Central memory CD8-positive, alpha-beta T cell (primary cell): ENCODE measurements around the gene CDKAL1.

Experiments
- ATAC-seq: fragments of 150-1000 bp; cut with Tn5 transposase; replicated peaks from 2 replicates; pipeline ENCODE4 v1.10.0; 2022; ENCODE audit warnings: mild to moderate bottlenecking, moderate FRiP score, moderate number of reproducible peaks; ENCODE audit not compliant: poor library complexity, severe bottlenecking; ENCODE audit errors: extremely low read depth
- DNase-seq, 2 donors: peaks; one replicate each; pipeline ENCODE4 v3.0.0; 2021; ENCODE audit warnings: low spot score in 2 of 2
- H3K27ac Mint-ChIP-seq: one replicate; pipeline ENCODE4 v1.8.0; 2022; ENCODE audit warnings: low read depth, mild to moderate bottlenecking, moderate library complexity, mixed read lengths
- H3K27me3 Mint-ChIP-seq: one replicate; pipeline ENCODE4 v1.8.0; 2022; ENCODE audit warnings: mixed read lengths
- H3K36me3 Mint-ChIP-seq: one replicate; pipeline ENCODE4 v1.8.0; 2022; ENCODE audit warnings: mild to moderate bottlenecking, moderate library complexity, mixed read lengths; ENCODE audit not compliant: insufficient read depth
- H3K4me1 Mint-ChIP-seq: one replicate; pipeline ENCODE4 v1.8.0; 2022; ENCODE audit warnings: mixed read lengths
- H3K4me3 Mint-ChIP-seq: one replicate; pipeline ENCODE4 v1.8.0; 2022; ENCODE audit warnings: mild to moderate bottlenecking, moderate library complexity, mixed read lengths
- H3K9me3 Mint-ChIP-seq: one replicate; pipeline ENCODE4 v1.8.0; 2022; ENCODE audit warnings: mixed read lengths

Gene CDKAL1

DNA sequence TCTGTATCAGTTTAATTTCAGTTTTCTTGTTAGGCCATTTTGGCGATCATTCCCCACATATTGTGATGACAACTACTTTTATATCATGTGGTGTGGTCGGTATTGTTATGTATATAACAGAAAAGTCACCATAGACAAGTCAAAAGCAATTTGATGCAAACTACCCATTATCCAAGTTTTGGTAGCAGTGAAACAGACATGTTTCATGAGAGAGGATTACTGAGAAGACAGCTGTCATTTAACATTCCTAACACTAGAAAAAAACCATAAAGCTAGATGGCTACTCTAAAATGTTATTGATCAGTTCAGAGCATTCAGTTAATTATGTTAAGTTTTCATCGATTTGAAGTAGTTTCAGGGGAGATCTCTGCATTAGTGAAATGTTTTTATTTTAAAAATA, 597.1 kb downstream of the CDKAL1 start:
- no peaks in the 10 kb centered on the region for H3K27me3 Mint-ChIP-seq
- H3K9me3 Mint-ChIP-seq = no peaks in the 10 kb centered on the region
- H3K36me3 Mint-ChIP-seq = peaks cover 2% of the 10 kb centered on the region
- H3K4me3 Mint-ChIP-seq = no peak overlapping the region
- DNase-seq (no peak), ATAC-seq (no peak)
- H3K4me1 Mint-ChIP-seq = no peaks in the 10 kb centered on the region
- no peak overlapping the region for H3K27ac Mint-ChIP-seq

DNA sequence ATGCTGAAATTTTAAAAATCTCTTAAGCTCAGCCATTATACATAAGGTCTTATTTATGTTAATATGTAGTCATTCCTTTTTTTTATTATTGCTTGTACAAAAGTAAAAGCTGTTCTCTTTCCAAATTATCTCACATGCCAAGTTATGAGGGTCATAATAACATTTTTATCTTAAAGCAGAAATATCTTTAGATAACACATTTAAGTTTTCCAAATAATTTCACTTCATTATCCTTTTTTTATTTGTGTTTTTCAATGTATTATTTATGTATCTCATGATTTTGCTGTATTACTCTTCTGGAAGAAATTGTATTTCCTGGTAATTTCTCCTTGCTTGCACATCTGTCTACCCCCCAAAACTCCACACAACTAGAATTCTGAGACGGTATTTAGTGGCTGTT, 598.2 kb downstream of the CDKAL1 start:
- DNase-seq (no peak), ATAC-seq (no peak)
- Mint-ChIP-seq H3K27ac (no peak overlapping the region), H3K4me3 (no peak overlapping the region), H3K36me3 (peaks cover 2% of the 10 kb centered on the region), H3K27me3 (no peaks in the 10 kb centered on the region), H3K9me3 (no peaks in the 10 kb centered on the region), H3K4me1 (no peaks in the 10 kb centered on the region)

DNA sequence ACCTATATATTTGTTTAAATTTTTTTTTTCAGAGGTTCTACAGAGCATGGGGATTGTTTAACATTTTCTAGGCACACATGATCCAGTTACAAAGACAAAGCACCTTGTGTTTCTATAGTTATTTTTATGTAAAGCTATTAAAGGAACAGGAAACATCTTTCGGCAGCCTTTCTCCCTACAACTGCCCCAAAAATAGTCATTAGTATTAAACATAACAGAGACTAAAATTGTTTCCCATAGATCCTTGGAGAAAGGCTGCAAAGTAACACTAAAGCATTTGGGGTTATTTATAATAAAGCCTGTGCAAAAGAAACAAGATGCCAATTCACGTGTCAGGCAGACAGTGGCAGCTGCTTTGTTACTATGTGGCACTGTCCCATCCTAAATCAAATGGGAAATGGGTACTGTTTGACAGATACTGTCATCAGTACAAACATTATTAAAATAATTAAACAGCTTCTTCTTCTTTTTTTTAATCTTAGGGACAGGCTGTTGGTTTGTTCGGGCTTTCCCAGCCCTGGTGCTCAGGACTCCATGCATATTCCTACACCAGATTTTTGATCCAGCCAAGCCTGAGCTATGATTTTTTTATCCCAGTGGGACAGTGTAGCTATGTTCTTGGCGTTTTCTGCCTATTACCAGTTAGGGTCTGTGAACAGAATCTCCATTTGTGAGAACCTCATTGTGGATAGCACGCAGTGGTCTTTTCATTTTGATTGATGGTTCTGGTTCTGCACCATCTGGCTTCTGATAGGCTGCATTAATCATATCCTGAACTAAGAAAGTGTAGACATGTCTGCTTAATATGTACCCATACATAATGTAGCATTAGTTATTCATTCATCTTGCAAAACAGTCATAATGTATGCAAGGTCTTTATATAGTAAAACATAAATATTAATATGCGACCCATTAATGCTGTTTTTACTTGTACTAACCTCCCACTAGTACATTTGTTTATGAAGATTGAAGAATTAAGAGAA, 598.9 kb downstream of the CDKAL1 start:
- no peak for DNase-seq
- Mint-ChIP-seq H3K27ac (no peak overlapping the region), H3K4me3 (no peak overlapping the region), H3K4me1 (no peaks in the 10 kb centered on the region), H3K27me3 (no peaks in the 10 kb centered on the region), H3K36me3 (peaks cover 2% of the 10 kb centered on the region), H3K9me3 (no peaks in the 10 kb centered on the region)
- ATAC-seq = no peak

DNA sequence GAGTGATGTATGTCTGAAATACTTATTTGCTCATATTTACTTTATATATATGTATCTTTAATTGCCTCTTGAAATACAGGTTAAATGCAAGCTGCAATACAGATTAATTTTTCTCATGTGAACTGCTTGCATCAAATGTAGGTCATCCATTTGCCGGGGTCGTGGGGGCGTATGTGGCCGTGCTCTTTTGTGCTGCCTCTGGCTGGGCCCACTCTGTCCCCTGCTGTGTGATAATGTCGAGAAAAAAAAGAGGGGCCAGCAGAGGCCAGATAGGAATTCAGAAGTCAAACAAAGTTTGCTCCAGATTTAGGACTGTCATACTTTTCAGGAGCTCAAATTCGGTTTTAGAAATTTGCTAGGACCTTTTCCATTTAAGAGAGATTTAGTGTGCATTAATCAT, 599.6 kb downstream of the CDKAL1 start:
- H3K27ac Mint-ChIP-seq = no peak overlapping the region
- no peak overlapping the region for H3K4me3 Mint-ChIP-seq
- H3K4me1 Mint-ChIP-seq = no peaks in the 10 kb centered on the region
- DNase-seq (no peak), ATAC-seq (no peak)
- H3K27me3 Mint-ChIP-seq = no peaks in the 10 kb centered on the region
- H3K9me3 Mint-ChIP-seq = no peaks in the 10 kb centered on the region
- H3K36me3 Mint-ChIP-seq = peaks cover 2% of the 10 kb centered on the region

DNA sequence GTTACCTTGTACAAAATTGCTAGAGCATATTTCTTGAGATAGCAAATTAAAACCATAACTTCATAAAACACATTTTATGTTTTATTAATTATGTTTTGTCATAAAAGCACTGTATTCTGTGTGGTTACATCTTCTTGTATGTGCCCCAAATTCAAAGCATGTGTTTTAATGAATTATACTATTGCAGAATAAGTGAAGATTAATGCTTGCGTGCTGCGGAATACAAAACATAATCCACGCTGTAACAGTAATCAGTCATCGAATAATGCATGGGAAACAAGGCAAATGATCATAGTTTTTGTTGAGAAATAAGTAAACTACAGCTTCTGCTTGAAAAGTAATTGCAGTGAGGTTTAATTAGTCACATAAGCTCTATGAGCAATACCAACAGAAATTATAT, 600.1 kb downstream of the CDKAL1 start:
- ATAC-seq = no peak
- H3K27me3 Mint-ChIP-seq = no peaks in the 10 kb centered on the region

DNA sequence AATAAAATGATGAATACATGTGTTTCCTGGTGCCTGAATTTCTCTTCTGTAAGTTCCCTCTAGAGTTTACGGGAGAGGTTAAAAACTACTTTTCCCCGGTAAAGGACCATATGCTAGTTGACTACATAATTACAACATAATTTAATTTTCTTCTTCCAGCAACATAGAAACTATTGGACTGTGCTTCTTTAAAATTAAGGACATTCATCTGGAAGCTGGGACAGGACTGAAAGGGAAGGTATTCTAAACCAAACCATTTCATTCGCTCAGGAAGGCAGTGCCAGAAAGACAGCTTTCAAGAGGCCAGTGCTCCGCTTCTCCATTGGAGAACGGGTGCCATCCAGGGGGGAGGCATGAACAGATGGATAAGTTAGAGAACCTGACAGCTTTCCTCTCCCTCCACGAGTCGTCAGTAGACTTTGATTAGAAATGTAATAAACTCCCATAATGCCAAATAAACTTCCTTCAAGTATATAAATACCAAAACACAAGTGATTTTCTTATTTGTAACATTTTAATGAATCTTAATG, 601.3 kb downstream of the CDKAL1 start:
- Mint-ChIP-seq H3K9me3 (no peaks in the 10 kb centered on the region), H3K36me3 (no peaks in the 10 kb centered on the region), H3K4me3 (no peak overlapping the region), H3K4me1 (no peaks in the 10 kb centered on the region), H3K27me3 (no peaks in the 10 kb centered on the region), H3K27ac (no peak overlapping the region)
- ATAC-seq (no peak), DNase-seq (no peak)

More for the DNA sequence above, 600.1 kb downstream of the CDKAL1 start:
- H3K4me3 Mint-ChIP-seq = no peak overlapping the region
- peaks cover 2% of the 10 kb centered on the region for H3K36me3 Mint-ChIP-seq
- H3K9me3 Mint-ChIP-seq = no peaks in the 10 kb centered on the region
- H3K27ac Mint-ChIP-seq = no peak overlapping the region
- H3K4me1 Mint-ChIP-seq = no peaks in the 10 kb centered on the region
- DNase-seq = no peak

DNA sequence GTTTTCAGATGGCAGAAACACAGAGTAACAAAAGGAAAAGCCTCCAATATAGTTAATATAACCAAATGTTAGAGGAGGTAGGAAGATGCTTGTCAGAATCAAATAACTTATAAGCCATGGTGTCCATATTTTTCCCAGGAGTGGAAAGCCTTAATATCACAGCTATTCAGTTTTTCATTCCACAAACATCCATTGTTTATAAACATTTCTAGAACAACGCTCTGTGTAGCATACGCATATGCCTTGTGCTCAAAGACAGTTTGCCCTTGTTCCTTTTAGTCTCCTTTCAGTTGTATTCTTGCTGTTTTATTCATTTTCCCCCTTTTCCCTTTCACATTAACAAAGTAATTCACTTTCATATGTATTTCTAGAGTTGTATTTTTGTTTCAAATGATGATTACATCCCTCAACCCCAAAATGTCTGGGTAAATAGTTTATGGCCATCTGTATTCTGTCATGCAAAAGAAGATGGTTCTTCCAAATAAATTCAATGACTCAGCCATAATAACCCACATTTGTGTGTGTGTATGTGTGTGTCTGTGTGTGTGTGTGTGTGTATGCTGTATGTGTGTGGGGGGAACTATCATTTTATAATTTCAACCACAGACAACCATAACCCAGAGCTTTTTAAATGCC, 603.6 kb downstream of the CDKAL1 start:
- peaks cover 2% of the 10 kb centered on the region for H3K36me3 Mint-ChIP-seq
- no peaks in the 10 kb centered on the region for H3K27me3 Mint-ChIP-seq
- no peak overlapping the region for H3K4me3 Mint-ChIP-seq
- no peak for ATAC-seq
- H3K4me1 Mint-ChIP-seq = no peaks in the 10 kb centered on the region
- DNase-seq = no peak
- no peak overlapping the region for H3K27ac Mint-ChIP-seq
- no peaks in the 10 kb centered on the region for H3K9me3 Mint-ChIP-seq

DNA sequence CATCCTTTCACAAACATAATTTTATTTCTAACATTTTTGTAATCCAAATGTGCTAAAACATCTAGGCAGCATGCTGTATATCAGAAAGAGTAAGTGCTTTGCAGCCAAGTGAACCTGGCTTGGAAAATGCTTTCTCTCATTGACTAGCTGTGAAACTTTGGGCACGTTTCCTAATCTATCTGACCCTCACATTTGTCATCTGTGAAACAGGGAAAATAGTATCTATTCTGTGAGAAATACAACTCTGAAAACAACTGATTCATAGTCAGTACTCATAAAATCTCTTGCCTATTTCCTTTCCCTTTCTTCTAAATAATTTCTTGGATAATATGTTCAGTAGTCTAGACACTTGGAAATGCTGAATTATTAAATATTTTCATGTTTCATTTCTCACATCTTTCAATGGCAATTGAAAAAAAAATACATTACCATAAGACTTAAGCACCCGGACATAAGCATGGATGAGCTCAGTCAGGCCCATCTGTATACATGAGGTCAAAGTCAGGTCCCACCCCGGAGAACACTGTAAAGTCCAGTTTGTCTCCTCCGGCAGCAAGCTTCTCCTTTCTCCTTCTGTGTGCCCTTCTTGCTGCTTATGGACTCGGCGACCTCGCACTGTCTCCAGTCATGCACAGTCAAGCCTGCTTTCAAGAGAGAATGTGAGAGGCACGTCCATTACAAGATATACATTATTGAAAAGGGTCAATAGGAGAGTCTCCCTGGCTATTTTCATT, 604.2 kb downstream of the CDKAL1 start:
- Mint-ChIP-seq H3K27ac (no peak overlapping the region), H3K4me3 (no peak overlapping the region), H3K36me3 (peaks cover 2% of the 10 kb centered on the region), H3K9me3 (no peaks in the 10 kb centered on the region), H3K27me3 (no peaks in the 10 kb centered on the region), H3K4me1 (no peaks in the 10 kb centered on the region)
- ATAC-seq = no peak
- DNase-seq = no peak

DNA sequence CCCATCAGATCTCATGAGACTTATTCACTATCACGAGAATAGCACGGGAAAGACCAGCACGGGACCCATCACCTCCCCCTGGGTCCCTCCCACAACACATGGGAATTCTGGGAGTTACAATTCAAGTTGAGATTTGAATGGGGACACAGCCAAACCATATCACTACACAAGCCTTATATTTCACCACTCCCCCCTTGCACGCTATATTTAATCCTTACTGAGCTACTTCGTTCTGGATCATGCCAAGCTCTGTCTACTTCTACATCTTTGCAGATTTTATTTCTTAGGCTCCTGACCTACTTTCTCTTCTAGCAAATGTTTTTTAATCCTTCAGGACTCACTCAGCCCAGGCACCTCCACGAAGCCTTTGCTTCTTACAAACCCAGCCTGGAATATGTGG, 606.7 kb downstream of the CDKAL1 start:
- DNase-seq = no peak
- Mint-ChIP-seq H3K9me3 (no peaks in the 10 kb centered on the region), H3K27me3 (no peaks in the 10 kb centered on the region), H3K36me3 (peaks cover 2% of the 10 kb centered on the region), H3K4me3 (no peak overlapping the region), H3K27ac (no peak overlapping the region), H3K4me1 (no peaks in the 10 kb centered on the region)
- no peak for ATAC-seq

DNA sequence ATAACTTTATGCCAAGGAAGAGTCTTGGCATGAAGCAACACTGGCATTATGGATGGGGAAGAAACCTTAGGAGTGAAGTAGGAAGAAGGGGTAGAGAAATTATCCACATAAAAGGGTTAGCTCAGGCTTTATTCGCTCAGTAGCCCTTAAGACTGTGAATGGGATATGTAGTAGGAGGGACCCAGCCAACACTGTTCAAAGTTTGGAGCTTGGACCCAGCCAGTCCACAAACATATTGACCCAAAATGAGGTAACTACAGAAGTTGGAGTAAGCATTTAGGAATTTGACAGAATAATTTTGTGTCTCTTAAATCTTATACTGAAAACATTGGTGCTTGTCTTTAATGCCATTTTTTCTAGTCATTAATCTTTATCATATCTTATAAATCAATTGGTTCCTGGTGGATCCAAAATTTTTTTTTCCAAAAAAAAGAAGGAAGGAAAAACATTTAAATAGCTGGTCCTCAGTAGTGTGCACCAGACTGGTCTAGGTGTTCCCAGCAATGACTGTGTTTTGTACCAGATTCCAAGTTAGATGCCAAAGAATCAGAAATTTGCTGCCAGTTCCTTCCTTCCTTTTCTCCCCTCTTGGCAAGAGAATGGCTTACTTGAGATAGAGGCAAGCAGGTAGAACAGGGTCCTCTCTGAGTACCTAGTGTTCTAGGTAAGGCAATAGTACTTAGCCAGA, 607.5 kb downstream of the CDKAL1 start:
- ATAC-seq (no peak), DNase-seq (no peak)
- no peaks in the 10 kb centered on the region for H3K4me1 Mint-ChIP-seq
- no peak overlapping the region for H3K27ac Mint-ChIP-seq
- no peaks in the 10 kb centered on the region for H3K27me3 Mint-ChIP-seq
- no peaks in the 10 kb centered on the region for H3K9me3 Mint-ChIP-seq
- H3K4me3 Mint-ChIP-seq = no peak overlapping the region
- H3K36me3 Mint-ChIP-seq = peaks cover 2% of the 10 kb centered on the region

DNA sequence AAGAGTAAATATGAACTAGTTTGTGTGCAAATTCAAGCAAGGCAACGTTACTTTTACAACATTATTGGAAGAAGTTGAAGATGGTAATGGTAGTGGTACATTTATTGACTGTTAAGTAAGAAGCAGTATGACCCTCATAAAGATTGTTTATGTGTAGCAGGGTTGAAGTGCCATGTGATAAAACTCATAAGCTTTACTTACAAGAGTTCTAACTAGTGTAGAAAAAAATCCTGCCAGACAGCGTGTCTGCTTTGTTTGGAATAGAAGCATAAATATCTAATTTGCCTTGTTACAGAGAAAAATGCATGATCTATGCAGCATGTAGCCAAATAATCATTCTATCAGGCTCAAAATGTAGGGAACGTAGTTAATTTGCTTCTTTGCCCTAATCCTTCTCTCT, 608.5 kb downstream of the CDKAL1 start:
- peaks cover 2% of the 10 kb centered on the region for H3K36me3 Mint-ChIP-seq
- H3K4me3 Mint-ChIP-seq = no peak overlapping the region
- H3K4me1 Mint-ChIP-seq = no peaks in the 10 kb centered on the region
- no peaks in the 10 kb centered on the region for H3K27me3 Mint-ChIP-seq
- DNase-seq = no peak
- no peak overlapping the region for H3K27ac Mint-ChIP-seq
- H3K9me3 Mint-ChIP-seq = no peaks in the 10 kb centered on the region
- ATAC-seq = no peak

DNA sequence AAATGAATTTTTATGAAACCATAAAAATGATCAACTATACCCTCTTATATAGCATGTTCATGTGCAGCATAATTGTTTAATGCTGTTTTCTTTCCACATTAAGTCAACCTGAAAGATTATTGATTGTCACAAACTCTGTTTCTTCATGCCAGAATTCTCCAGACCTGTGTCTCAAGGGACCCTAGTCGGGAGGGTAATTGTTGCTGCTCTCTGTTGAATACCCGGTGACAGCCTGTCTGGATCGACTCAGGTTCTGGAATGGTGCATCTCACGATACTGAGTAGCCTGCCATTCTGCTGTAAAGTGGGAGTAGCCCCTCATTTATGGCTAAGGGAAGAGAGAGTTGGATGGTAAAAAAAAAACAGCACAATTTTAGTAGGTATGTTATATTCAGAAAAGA, 609.4 kb downstream of the CDKAL1 start:
- Mint-ChIP-seq H3K9me3 (no peaks in the 10 kb centered on the region), H3K4me3 (no peak overlapping the region), H3K27ac (no peak overlapping the region), H3K4me1 (no peaks in the 10 kb centered on the region), H3K27me3 (no peaks in the 10 kb centered on the region), H3K36me3 (peaks cover 2% of the 10 kb centered on the region)
- DNase-seq (no peak), ATAC-seq (no peak)
